Fibroblast of mammary gland (primary cell): ENCODE results near the gene BCOR.

Source experiments
- DNase-seq: peaks from one replicate; pipeline ENCODE4 v3.0.0-alpha.2; 2010; ENCODE audit warnings: low read depth
- H3K4me3 ChIP-seq: 2 replicates; pipeline ENCODE4 v1.5.1; 2011; ENCODE audit warnings: low read depth, mild to moderate bottlenecking, low read length, moderate library complexity; ENCODE audit not compliant: control insufficient read depth
- TF ChIP-seq, protein P1 (sequence below): conservative IDR thresholded peaks from 2 replicates; pipeline ENCODE4 v1.5.1; 2011; ENCODE audit warnings: low read depth, low read length, inconsistent platforms; ENCODE audit not compliant: control insufficient read depth, insufficient read depth

BCOR gene

DNA sequence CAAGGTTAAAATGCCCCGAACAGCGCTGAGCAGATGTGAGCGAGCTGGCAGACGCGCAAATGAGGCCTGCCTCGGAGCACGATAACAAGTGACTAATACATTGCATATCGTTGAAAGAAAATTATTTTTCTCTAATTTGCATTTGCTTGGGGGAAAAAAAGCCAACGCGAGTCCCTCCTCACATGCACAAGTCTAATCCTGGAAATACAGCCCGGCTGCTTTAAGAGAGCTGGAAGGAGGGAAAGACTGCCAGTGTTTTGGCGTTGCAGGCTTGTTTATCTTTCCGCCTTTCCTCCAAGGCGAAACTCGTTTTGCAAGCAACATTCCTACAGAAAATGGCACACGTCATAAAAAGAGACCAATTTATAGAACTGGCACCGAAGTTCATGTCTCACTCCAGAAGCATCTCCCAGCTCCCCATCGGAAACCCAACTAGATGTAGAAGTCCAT, 12.6 kb downstream of the BCOR start:
- TF ChIP-seq, protein P1, sequence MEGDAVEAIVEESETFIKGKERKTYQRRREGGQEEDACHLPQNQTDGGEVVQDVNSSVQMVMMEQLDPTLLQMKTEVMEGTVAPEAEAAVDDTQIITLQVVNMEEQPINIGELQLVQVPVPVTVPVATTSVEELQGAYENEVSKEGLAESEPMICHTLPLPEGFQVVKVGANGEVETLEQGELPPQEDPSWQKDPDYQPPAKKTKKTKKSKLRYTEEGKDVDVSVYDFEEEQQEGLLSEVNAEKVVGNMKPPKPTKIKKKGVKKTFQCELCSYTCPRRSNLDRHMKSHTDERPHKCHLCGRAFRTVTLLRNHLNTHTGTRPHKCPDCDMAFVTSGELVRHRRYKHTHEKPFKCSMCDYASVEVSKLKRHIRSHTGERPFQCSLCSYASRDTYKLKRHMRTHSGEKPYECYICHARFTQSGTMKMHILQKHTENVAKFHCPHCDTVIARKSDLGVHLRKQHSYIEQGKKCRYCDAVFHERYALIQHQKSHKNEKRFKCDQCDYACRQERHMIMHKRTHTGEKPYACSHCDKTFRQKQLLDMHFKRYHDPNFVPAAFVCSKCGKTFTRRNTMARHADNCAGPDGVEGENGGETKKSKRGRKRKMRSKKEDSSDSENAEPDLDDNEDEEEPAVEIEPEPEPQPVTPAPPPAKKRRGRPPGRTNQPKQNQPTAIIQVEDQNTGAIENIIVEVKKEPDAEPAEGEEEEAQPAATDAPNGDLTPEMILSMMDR, result no peak
- DNase-seq, result peak; percentile 44

DNA sequence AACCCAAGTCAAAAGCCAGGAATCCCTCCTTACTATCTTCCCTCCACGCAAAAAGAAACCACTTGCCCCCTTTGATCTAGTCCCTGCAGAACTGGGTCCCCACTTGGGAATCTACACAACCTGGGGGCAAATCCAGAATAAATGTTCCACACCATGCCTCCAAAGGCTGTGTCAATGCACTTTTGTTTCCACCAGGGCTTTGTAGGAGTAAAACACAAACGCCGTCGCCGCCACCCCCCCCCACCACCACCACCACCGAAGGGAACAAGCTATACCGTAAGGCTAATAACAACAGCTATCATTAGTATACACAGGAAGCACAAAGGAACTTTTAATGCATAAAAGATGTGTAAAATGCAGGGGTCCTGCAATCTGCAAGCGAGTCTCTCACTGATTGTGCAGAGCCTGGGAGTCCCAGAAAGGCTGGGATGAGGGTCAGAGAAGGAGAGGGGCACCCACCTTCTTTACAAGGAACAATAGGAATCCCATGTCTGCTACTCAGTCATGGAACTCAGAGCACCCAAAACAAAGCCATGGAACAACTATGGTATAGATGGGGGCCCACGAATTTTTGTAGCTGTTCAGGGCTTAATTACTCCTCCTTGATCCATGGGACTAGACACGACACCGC, 13.2 kb downstream of the BCOR start:
- no peak overlapping the region for H3K4me3 ChIP-seq
- TF ChIP-seq, protein P1, result no peak
- no peak for DNase-seq

More for the DNA sequence above, 12.6 kb downstream of the BCOR start:
- no peak overlapping the region for H3K4me3 ChIP-seq

DNA sequence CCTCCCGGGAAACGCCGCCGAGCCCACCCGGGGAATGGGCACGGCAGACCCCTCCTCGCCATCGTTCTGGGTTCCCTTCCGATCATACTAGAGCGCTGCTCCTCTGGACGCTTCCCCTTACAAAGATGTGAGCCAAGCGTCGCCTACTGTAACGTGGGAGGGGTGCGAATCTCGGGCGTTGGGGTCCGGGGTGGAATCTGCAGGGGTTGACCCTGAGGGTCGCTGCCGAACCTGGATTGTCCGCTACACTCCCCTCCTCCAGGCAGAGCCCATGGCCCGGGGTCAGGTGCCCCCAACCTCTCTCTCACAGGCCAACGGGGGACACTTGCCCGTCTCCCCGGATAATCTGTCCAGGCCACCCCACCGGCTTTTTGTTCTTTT, 13.8 kb downstream of the BCOR start:
- TF ChIP-seq, protein P1, result no peak
- H3K4me3 ChIP-seq, result peak overlapping the region; percentile 17
- no peak for DNase-seq

DNA sequence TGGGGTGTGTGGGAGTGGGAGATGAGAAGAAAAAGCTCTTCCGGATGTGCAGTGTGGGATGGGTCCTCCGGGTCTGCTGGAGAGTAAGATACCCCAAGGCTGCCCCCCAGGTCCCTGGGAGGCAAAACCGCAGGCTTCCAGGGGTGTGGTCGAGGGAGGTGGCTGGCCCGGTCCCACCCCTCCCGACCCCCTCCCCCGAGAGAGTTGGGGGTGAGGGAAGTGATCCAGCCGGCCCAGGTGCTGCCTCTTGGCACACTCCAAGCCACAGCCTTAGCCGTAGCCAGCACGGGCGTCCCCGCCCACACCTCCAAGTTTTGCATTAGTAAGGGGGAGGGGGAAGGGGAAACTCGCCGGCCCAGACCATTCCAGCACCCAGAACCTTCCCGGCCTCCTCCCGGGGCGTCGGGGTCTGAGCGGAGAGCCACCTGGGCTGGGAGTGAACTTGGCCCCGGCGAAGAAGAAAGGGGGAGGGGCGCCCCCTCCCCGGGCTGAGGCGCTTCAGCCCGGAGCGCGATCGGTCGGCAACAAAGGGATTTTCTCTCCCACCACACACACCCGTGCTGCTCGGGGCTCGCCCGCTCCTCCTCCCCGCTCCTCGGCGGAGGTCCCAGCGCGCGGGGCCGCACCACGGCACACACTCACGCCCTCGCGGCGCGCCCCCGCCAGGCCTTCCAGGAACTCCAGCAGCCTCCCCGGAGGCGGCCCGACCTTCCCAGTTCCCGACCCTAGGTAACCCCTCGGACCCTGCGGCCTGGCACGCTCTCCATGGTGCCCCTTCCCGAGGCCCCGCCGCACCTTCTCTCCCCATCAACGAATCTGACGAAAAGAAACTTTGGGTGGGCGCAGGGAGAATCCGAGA, 14.4 kb downstream of the BCOR start:
- peak overlapping the region; percentile 40 for H3K4me3 ChIP-seq
- TF ChIP-seq, protein P1, result no peak
- DNase-seq, result no peak

DNA sequence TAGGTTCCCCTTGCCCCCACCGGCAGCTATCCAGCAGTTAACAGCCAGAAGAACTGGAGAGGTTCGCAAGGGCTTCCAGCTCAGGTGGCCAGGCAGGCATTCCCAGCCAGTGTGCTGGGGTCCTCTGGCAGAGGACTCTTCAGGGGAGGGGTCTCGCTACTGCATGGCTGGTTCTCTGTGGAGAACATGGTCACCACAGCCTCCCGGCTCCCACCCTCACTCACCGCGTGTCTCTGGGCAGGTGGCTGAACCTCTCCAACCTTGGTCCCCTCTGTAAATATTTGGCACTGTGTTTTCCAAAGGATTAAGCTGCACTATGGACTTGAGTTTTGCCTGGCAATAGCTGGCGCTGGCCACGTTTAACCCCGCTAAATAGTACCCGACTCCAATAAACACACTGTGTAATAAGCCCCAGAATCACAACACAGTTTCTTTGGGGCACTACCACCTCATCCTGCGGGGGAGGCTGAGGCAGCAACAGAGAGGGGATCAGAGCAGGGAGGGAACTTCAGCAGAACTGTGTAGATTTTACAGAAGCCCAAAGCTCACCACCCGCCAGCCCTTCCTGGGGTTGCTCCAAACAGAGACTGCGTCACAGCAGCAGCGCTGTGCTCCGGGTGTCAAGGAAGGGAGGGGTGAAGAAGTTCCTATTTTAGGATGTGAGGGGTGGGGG, 15.2 kb downstream of the BCOR start:
- no peak overlapping the region for H3K4me3 ChIP-seq
- no peak for DNase-seq
- TF ChIP-seq, protein P1, result no peak

DNA sequence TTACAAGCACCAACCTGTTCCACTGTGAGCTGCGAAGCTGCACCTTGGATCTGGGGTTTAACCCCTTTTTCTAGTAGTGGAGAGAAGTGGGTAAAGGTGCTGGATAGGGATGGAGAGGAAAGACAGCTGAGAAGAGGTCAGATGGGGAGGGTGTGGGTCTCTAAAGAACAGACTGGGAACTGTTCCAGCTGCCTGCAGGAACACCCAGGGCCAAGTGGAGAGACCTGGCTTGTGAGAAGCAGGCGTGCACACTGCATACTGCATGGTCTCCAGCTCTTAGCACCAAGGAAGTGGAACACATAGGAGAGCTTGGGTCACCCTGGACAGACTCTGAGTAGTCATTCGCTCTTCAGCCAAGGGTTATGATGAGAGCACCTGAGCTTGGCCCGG, 16.1 kb downstream of the BCOR start:
- DNase-seq, result no peak
- TF ChIP-seq, protein P1, result no peak
- H3K4me3 ChIP-seq, result no peak overlapping the region
